ENCODE data around the gene BBS10. TPM values are rescaled to one million over a fixed set of nuclear protein-coding genes. Genes with fewer than 3 reads are reported as not detected.
"Not testable (repeated sequence)": the region's sequence is repeated elsewhere in the genome, so short reads cannot be mapped to it uniquely, and the experiment has no call there.

Gene BBS10
- total RNA-seq, 1 donor from 2014 or later: 7.6 TPM

- Histone ChIP-seq H3K4me3 (no peak overlapping the region), H3K27ac (no peak overlapping the region), H3K36me3 (no peaks in the 10 kb centered on the region), H3K4me1 (no peaks in the 10 kb centered on the region), H3K9me3 (no peaks in the 10 kb centered on the region), H3K27me3 (no peaks in the 10 kb centered on the region)
- TF ChIP-seq CTCF (IDR thresholded peaks at IDR 0.05) (no peak), POLR2AphosphoS5 (IDR thresholded peaks at IDR 0.05; ENCODE audit: insufficient read depth in 1 of 2, low read depth in 1 of 2) (no peak), POLR2A (IDR thresholded peaks at IDR 0.05) (no peak)
- intact Hi-C loops (cut with DNase I): no loop called here
- DNase-seq (ENCODE audit: extremely low spot score in 2 of 2): no peak
Observed at GRCh38 chr12:76332606-76333005, 15.6 kb downstream of the BBS10 start.

GRCh38 chr12:76329606-76330005 is 18.6 kb downstream of the BBS10 start:
- no peak for TF ChIP-seq POLR2AphosphoS5 (IDR thresholded peaks at IDR 0.05; ENCODE audit: insufficient read depth in 1 of 2, low read depth in 1 of 2)
- TF ChIP-seq POLR2A (IDR thresholded peaks at IDR 0.05): no peak
- TF ChIP-seq CTCF (IDR thresholded peaks at IDR 0.05): no peak
- H3K36me3 ChIP-seq: no peaks in the 10 kb centered on the region
- no peaks in the 10 kb centered on the region for H3K4me1 ChIP-seq
- intact Hi-C loops (cut with DNase I): no loop called here
- no peak for DNase-seq (ENCODE audit: extremely low spot score in 2 of 2)
- no peak overlapping the region for H3K27ac ChIP-seq
- H3K27me3 ChIP-seq: no peaks in the 10 kb centered on the region
- no peak overlapping the region for H3K4me3 ChIP-seq
- no peaks in the 10 kb centered on the region for H3K9me3 ChIP-seq

GRCh38 chr12:76329159-76329558 is 19.1 kb downstream of the BBS10 start:
- no peak for DNase-seq (ENCODE audit: extremely low spot score in 2 of 2)
- H3K36me3 ChIP-seq: no peaks in the 10 kb centered on the region
- no peak overlapping the region for H3K4me3 ChIP-seq
- H3K27ac ChIP-seq: no peak overlapping the region
- no peak for TF ChIP-seq POLR2A (IDR thresholded peaks at IDR 0.05)
- no peak for TF ChIP-seq CTCF (IDR thresholded peaks at IDR 0.05)
- TF ChIP-seq POLR2AphosphoS5 (IDR thresholded peaks at IDR 0.05; ENCODE audit: insufficient read depth in 1 of 2, low read depth in 1 of 2): no peak
- no peaks in the 10 kb centered on the region for H3K9me3 ChIP-seq
- intact Hi-C loops (cut with DNase I): no loop called here
- no peaks in the 10 kb centered on the region for H3K4me1 ChIP-seq
- H3K27me3 ChIP-seq: no peaks in the 10 kb centered on the region

- DNase-seq (ENCODE audit: extremely low spot score in 2 of 2); H3K27ac ChIP-seq; H3K4me3 ChIP-seq; H3K27me3 ChIP-seq; H3K4me1 ChIP-seq; intact Hi-C loops (cut with DNase I); H3K9me3 ChIP-seq; H3K36me3 ChIP-seq: not testable (repeated sequence)
Observed at GRCh38 chr12:76319595-76320319, 28.5 kb downstream of the BBS10 start.

GRCh38 chr12:76318773-76319594 is 29.2 kb downstream of the BBS10 start:
- no peak for TF ChIP-seq POLR2A (IDR thresholded peaks at IDR 0.05)
- TF ChIP-seq CTCF (IDR thresholded peaks at IDR 0.05): no peak
- TF ChIP-seq POLR2AphosphoS5 (IDR thresholded peaks at IDR 0.05; ENCODE audit: insufficient read depth in 1 of 2, low read depth in 1 of 2): no peak
- H3K27me3 ChIP-seq: no peaks in the 10 kb centered on the region
- intact Hi-C loops (cut with DNase I): no loop called here
- no peaks in the 10 kb centered on the region for H3K36me3 ChIP-seq
- DNase-seq (ENCODE audit: extremely low spot score in 2 of 2): no peak
- H3K9me3 ChIP-seq: no peaks in the 10 kb centered on the region
- H3K4me3 ChIP-seq: no peak overlapping the region
- no peaks in the 10 kb centered on the region for H3K4me1 ChIP-seq
- no peak overlapping the region for H3K27ac ChIP-seq

Measured in vagina (tissue), 2 donors.